ENCODE data around the gene SIDT2.
"Not testable (repeated sequence)": the region's sequence is repeated elsewhere in the genome, so short reads cannot be mapped to it uniquely, and the experiment has no call there.

Gene SIDT2

DNA sequence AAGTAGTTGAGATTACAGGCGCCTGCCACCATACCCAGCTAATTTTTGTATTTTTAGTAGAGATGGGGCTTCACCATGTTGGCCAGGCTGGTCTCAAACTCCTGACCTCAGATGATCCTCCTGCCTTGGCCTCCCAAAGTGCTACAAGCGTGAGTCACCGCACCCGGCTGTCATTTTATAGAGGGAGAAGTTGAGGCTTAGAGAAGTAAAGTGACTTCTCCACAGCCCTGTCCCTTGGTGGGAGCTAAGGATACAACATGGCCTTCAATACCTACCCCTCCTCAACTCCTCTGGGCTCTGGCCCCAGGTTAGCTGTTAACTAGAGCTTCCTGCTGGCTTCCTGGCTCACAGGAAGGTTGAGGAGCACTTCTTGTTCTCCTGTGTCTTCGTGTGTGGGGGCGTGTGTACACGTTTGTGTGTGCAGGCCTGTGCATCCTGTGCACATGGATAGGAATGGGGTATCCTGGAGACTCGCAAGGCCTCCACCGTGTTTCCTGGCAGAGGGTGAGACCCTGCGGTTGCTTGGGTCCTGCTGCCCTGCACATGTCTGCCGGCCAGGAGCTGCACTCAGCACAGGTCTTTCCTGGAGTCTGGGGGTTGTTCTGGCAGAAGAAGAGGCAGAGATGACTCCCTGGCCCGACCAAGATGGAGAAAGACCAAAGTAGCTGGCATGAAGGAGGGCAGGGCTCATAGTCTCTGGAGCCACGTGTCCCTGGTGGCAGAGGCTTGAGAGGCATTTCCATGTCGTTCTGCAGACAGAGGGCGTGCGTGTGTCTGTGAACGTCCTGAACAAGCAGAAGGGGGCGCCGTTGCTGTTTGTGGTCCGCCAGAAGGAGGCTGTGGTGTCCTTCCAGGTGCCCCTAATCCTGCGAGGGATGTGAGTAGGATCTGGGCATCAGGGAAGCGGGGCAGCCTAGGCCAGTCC, 2.4 kb downstream of the SIDT2 start:
- peak overlapping the region; percentile 4 to 50 (median 35) for H3K4me3 ChIP-seq (ENCODE audit: low read depth in 1 of 5, low read length in 5 of 5)
- peaks cover 3 to 35% (median 24%) of the 10 kb centered on the region in 5 donors for H3K36me3 ChIP-seq (ENCODE audit: control insufficient read depth in 5 of 5, insufficient read depth in 5 of 5, low read length in 5 of 5)
- peak overlapping the region in 1 of 5 donors; percentile 54 for H3K9ac ChIP-seq (ENCODE audit: low read length in 5 of 5)
- peaks cover 10 to 48% (median 37%) of the 10 kb centered on the region in 5 donors for H3K4me1 ChIP-seq (ENCODE audit: control insufficient read depth in 5 of 5, insufficient read depth in 5 of 5, low read length in 5 of 5)
- no peaks in the 10 kb centered on the region for H3K9me3 ChIP-seq (ENCODE audit: control insufficient read depth in 5 of 5, low read length in 5 of 5)
- no peaks in the 10 kb centered on the region for H3K27me3 ChIP-seq (ENCODE audit: control insufficient read depth in 5 of 5, insufficient read depth in 4 of 5, low read length in 5 of 5)
- H3K27ac ChIP-seq (ENCODE audit: low read depth, low read length) = peak overlapping the region; percentile 88

DNA sequence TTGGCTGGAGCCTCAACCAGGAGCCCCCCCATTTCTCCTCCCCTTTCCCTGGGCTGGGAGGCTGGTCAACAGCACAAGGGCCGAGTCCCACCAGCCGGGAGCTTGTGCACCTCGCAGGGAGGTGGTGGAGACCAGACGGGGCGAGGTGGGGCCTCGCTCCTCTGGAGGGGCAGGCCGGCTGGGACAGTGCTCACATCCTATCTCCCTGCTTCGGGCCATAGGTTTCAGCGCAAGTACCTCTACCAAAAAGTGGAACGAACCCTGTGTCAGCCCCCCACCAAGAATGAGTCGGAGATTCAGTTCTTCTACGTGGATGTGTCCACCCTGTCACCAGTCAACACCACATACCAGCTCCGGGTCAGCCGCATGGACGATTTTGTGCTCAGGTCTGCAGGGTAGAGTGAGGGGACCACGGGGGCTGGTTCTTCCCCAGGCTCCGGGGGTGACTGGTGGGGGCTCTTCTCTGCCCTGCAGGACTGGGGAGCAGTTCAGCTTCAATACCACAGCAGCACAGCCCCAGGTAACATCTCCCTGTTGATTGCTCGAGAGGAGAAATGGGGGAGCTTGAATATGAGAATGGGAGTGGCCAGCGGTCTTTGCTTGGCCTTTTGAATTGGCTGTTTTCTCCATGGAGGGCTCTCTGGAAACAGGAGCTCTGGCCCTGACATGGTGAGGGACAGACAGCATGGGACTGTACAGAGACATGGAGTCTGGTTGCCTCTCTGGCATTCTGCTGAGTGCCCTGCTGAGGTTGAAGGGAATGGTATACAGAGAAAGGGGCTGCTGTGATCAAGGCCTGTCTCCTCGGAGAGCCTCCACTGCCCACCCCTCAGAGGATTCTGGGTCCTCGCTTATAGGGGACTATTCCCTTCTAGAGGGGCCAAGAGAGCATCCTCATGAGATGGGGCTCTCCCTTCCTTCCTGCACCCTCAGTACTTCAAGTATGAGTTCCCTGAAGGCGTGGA, 3.3 kb downstream of the SIDT2 start:
- Histone ChIP-seq H3K27ac (ENCODE audit: low read depth, low read length) (no peak overlapping the region), H3K4me1 (ENCODE audit: control insufficient read depth in 5 of 5, insufficient read depth in 5 of 5, low read length in 5 of 5) (peaks cover 10 to 54% (median 46%) of the 10 kb centered on the region in 5 donors)

DNA sequence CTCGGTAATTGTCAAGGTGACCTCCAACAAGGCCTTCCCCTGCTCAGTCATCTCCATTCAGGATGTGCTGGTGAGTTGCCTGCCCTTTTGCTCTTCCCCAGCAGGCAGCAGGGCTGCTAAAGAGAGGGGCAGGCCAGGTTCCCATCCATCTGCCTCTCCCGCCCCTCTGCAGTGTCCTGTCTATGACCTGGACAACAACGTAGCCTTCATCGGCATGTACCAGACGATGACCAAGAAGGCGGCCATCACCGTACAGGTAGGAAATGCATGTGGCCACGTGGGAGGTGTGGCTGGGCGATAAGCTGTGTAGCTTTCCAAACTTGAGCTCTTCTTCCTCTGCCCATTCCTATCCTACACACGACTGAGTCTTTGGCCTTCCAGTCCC, 4.0 kb downstream of the SIDT2 start:
- Histone ChIP-seq H3K27ac (ENCODE audit: low read depth, low read length) (no peak overlapping the region), H3K9me3 (ENCODE audit: control insufficient read depth in 5 of 5, low read length in 5 of 5) (no peaks in the 10 kb centered on the region), H3K4me3 (ENCODE audit: low read depth in 1 of 5, low read length in 5 of 5) (no peak overlapping the region), H3K27me3 (ENCODE audit: control insufficient read depth in 5 of 5, insufficient read depth in 4 of 5, low read length in 5 of 5) (no peaks in the 10 kb centered on the region), H3K9ac (ENCODE audit: low read length in 5 of 5) (no peak overlapping the region), H3K4me1 (ENCODE audit: control insufficient read depth in 5 of 5, insufficient read depth in 5 of 5, low read length in 5 of 5) (peaks cover 10 to 59% (median 52%) of the 10 kb centered on the region in 5 donors), H3K36me3 (ENCODE audit: control insufficient read depth in 5 of 5, insufficient read depth in 5 of 5, low read length in 5 of 5) (peaks cover 3 to 51% (median 35%) of the 10 kb centered on the region in 5 donors)

More for the DNA sequence above, 3.3 kb downstream of the SIDT2 start:
- no peaks in the 10 kb centered on the region for H3K9me3 ChIP-seq (ENCODE audit: control insufficient read depth in 5 of 5, low read length in 5 of 5)
- H3K4me3 ChIP-seq (ENCODE audit: low read depth in 1 of 5, low read length in 5 of 5) = peak overlapping the region in 1 of 5 donors; percentile 49
- no peak overlapping the region for H3K9ac ChIP-seq (ENCODE audit: low read length in 5 of 5)
- H3K36me3 ChIP-seq (ENCODE audit: control insufficient read depth in 5 of 5, insufficient read depth in 5 of 5, low read length in 5 of 5) = peaks cover 3 to 45% (median 29%) of the 10 kb centered on the region in 5 donors
- H3K27me3 ChIP-seq (ENCODE audit: control insufficient read depth in 5 of 5, insufficient read depth in 4 of 5, low read length in 5 of 5) = no peaks in the 10 kb centered on the region

DNA sequence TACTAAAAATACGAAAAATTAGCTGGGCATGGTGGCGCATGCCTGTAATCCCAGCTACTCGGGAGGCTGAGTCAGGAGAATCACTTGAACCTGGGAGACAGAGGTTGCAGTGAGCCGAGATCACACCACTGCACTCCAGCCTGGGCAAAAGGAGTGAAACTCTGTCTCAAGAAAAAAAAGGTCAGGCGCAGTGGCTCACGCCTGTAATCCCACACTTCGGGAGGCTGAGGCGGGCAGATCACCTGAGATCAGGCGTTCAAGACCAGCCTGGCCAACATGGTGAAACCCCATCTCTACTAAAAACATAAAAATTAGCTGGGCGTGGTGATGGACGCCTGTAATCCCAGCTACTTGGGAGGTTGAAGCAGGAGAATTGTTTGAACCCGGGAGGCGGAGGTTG, 4.6 kb downstream of the SIDT2 start:
- not testable (repeated sequence) for H3K27me3 ChIP-seq (ENCODE audit: control insufficient read depth in 5 of 5, insufficient read depth in 4 of 5, low read length in 5 of 5); H3K9me3 ChIP-seq (ENCODE audit: control insufficient read depth in 5 of 5, low read length in 5 of 5); H3K27ac ChIP-seq (ENCODE audit: low read depth, low read length); H3K4me3 ChIP-seq (ENCODE audit: low read depth in 1 of 5, low read length in 5 of 5); H3K9ac ChIP-seq (ENCODE audit: low read length in 5 of 5)
- Histone ChIP-seq H3K36me3 (ENCODE audit: control insufficient read depth in 5 of 5, insufficient read depth in 5 of 5, low read length in 5 of 5) (peaks cover 3 to 58% (median 42%) of the 10 kb centered on the region in 5 donors), H3K4me1 (ENCODE audit: control insufficient read depth in 5 of 5, insufficient read depth in 5 of 5, low read length in 5 of 5) (peaks cover 10 to 59% (median 47%) of the 10 kb centered on the region in 5 donors)

DNA sequence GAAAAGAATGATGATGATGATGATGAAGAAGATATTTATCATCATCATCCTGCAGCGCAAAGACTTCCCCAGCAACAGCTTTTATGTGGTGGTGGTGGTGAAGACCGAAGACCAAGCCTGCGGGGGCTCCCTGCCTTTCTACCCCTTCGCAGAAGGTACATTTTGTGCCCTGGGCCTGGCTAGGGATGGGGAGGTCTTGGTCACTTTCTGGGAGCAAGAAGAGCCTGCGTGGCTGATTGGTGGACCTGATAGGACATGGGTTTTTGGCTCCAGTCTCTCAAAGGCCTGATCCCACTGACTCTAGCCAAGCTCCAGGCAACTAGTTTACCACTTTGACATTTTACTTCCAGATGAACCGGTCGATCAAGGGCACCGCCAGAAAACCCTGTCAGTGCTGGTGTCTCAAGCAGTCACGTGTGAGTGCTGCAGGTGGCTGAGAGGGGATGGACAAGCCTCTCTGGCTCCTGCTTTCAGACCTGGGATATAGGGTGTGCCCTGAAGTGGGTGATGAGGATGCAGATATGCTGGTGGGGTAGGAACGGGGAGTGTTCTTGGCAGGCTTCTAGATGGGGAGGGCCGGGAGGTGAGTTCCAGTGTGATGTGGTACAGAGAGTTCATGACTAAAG, 5.3 kb downstream of the SIDT2 start:
- Histone ChIP-seq H3K4me1 (ENCODE audit: control insufficient read depth in 5 of 5, insufficient read depth in 5 of 5, low read length in 5 of 5) (peaks cover 10 to 60% (median 49%) of the 10 kb centered on the region in 5 donors), H3K36me3 (ENCODE audit: control insufficient read depth in 5 of 5, insufficient read depth in 5 of 5, low read length in 5 of 5) (peaks cover 3 to 64% (median 48%) of the 10 kb centered on the region in 5 donors), H3K4me3 (ENCODE audit: low read depth in 1 of 5, low read length in 5 of 5) (no peak overlapping the region), H3K27me3 (ENCODE audit: control insufficient read depth in 5 of 5, insufficient read depth in 4 of 5, low read length in 5 of 5) (no peaks in the 10 kb centered on the region), H3K27ac (ENCODE audit: low read depth, low read length) (no peak overlapping the region), H3K9me3 (ENCODE audit: control insufficient read depth in 5 of 5, low read length in 5 of 5) (no peaks in the 10 kb centered on the region), H3K9ac (ENCODE audit: low read length in 5 of 5) (no peak overlapping the region)

DNA sequence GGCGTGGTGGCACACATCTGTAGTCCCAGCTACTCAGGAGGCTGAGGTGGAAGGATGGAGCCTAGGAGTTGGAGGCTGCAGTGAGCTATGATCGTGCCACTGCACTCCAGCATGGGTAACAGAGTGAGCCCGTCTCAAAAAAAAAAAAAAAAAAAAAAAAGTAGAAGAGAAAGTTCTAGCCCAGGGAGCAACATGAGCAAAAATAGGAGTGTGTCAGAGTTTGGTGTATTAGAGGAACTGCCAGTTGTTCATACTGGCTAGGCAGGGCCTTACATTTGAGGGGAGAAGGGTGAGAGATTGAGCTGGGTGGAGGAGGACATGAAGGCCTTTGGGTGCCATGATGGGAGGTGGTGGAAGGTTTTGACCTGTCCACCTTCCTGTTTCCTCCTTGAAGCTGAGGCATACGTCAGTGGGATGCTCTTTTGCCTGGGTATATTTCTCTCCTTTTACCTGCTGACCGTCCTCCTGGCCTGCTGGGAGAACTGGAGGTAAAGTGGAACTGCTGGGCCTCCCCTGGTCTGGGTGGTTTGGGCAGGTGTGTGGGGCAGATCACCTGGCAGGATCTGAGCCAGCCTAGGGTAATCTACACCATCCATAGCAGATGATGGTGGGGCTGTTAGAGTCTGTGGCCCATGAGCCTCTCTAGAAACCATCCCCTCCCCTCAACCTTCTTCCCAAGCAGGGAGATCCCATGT, 7.3 kb downstream of the SIDT2 start:
- Histone ChIP-seq H3K4me3 (ENCODE audit: low read depth in 1 of 5, low read length in 5 of 5) (peak overlapping the region in 1 of 5 donors; percentile 10), H3K36me3 (ENCODE audit: control insufficient read depth in 5 of 5, insufficient read depth in 5 of 5, low read length in 5 of 5) (peaks cover 3 to 85% (median 68%) of the 10 kb centered on the region in 5 donors), H3K9me3 (ENCODE audit: control insufficient read depth in 5 of 5, low read length in 5 of 5) (no peaks in the 10 kb centered on the region), H3K4me1 (ENCODE audit: control insufficient read depth in 5 of 5, insufficient read depth in 5 of 5, low read length in 5 of 5) (peaks cover 4 to 56% (median 36%) of the 10 kb centered on the region in 5 donors), H3K9ac (ENCODE audit: low read length in 5 of 5) (peak overlapping the region in 2 of 5 donors; percentile 22 to 60), H3K27me3 (ENCODE audit: control insufficient read depth in 5 of 5, insufficient read depth in 4 of 5, low read length in 5 of 5) (no peaks in the 10 kb centered on the region), H3K27ac (ENCODE audit: low read depth, low read length) (no peak overlapping the region)

DNA sequence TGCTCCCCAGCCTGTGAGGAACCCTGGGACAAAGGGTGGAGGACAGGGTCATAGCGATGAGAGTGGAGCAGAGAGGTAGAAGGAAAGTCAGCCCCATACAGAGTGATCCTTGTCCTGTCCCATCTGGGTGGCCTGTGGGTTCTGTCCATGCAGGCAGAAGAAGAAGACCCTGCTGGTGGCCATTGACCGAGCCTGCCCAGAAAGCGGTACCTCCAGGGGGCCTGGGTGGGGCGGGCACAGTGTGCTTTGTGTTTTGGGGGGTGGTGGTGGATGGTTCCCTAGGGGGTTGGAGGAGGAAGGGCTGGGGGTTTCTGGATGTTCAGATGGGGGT, 7.9 kb downstream of the SIDT2 start:
- Histone ChIP-seq H3K27me3 (ENCODE audit: control insufficient read depth in 5 of 5, insufficient read depth in 4 of 5, low read length in 5 of 5) (no peaks in the 10 kb centered on the region), H3K9me3 (ENCODE audit: control insufficient read depth in 5 of 5, low read length in 5 of 5) (no peaks in the 10 kb centered on the region), H3K4me1 (ENCODE audit: control insufficient read depth in 5 of 5, insufficient read depth in 5 of 5, low read length in 5 of 5) (peaks cover 0 to 51% (median 31%) of the 10 kb centered on the region in 5 donors), H3K36me3 (ENCODE audit: control insufficient read depth in 5 of 5, insufficient read depth in 5 of 5, low read length in 5 of 5) (peaks cover 3 to 87% (median 69%) of the 10 kb centered on the region in 5 donors), H3K4me3 (ENCODE audit: low read depth in 1 of 5, low read length in 5 of 5) (peak overlapping the region in 2 of 5 donors; percentile 10 to 27), H3K9ac (ENCODE audit: low read length in 5 of 5) (peak overlapping the region in 2 of 5 donors; percentile 22 to 60), H3K27ac (ENCODE audit: low read depth, low read length) (no peak overlapping the region)

DNA sequence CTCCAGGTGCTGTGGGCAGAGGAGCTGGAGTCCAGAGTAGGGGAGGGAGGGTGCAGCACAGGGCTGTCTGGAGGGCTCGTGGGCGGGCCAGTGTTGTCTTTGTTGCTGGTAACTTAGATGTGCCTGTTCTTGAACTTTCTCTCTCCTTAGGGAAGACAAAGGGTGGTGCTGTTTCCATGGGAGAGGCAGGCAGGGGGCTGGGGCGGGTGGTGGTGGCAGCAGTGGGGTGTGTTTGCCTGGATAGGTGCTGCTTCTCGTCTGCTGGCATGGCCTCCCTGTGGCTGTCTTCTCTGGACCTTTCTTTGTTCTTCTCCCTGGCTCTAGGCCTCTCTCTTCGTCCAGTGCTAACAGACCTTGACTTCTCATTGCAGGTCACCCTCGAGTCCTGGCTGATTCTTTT, 8.5 kb downstream of the SIDT2 start:
- peak overlapping the region in 2 of 5 donors; percentile 30 to 60 for H3K9ac ChIP-seq (ENCODE audit: low read length in 5 of 5)
- H3K27ac ChIP-seq (ENCODE audit: low read depth, low read length) = no peak overlapping the region
- H3K36me3 ChIP-seq (ENCODE audit: control insufficient read depth in 5 of 5, insufficient read depth in 5 of 5, low read length in 5 of 5) = peaks cover 3 to 90% (median 74%) of the 10 kb centered on the region in 5 donors
- H3K4me3 ChIP-seq (ENCODE audit: low read depth in 1 of 5, low read length in 5 of 5) = peak overlapping the region in 1 of 5 donors; percentile 10
- H3K27me3 ChIP-seq (ENCODE audit: control insufficient read depth in 5 of 5, insufficient read depth in 4 of 5, low read length in 5 of 5) = no peaks in the 10 kb centered on the region
- H3K4me1 ChIP-seq (ENCODE audit: control insufficient read depth in 5 of 5, insufficient read depth in 5 of 5, low read length in 5 of 5) = peaks cover 0 to 47% (median 27%) of the 10 kb centered on the region in 5 donors
- H3K9me3 ChIP-seq (ENCODE audit: control insufficient read depth in 5 of 5, low read length in 5 of 5) = no peaks in the 10 kb centered on the region

DNA sequence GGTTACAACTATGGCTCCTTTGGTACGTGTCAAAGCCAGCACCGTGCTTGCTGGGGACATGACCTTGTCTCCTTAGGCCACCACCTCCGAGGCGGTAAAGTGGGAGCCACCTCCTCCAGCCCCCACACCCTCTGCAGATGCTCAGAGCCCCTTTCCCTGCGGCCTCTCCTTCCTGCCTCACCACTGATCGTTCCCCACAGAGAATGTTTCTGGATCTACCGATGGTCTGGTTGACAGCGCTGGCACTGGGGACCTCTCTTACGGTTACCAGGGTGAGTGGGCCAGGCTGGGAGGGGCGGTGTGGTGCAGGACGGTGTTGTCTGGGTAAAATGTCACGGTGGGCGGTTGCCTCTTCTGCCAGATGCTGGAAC, 8.9 kb downstream of the SIDT2 start:
- Histone ChIP-seq H3K27me3 (ENCODE audit: control insufficient read depth in 5 of 5, insufficient read depth in 4 of 5, low read length in 5 of 5) (no peaks in the 10 kb centered on the region), H3K27ac (ENCODE audit: low read depth, low read length) (no peak overlapping the region), H3K4me1 (ENCODE audit: control insufficient read depth in 5 of 5, insufficient read depth in 5 of 5, low read length in 5 of 5) (peaks cover 0 to 47% (median 27%) of the 10 kb centered on the region in 5 donors), H3K36me3 (ENCODE audit: control insufficient read depth in 5 of 5, insufficient read depth in 5 of 5, low read length in 5 of 5) (peaks cover 3 to 90% (median 74%) of the 10 kb centered on the region in 5 donors), H3K9me3 (ENCODE audit: control insufficient read depth in 5 of 5, low read length in 5 of 5) (no peaks in the 10 kb centered on the region), H3K4me3 (ENCODE audit: low read depth in 1 of 5, low read length in 5 of 5) (no peak overlapping the region), H3K9ac (ENCODE audit: low read length in 5 of 5) (peak overlapping the region in 1 of 5 donors; percentile 60)
